Measurements from ENCODE around the gene DELE1. TPM values are rescaled to one million over a fixed set of nuclear protein-coding genes. Genes with fewer than 3 reads are reported as not detected.

DELE1 gene
- total RNA-seq, 1 experiment from 2014 or later, result 35.1 TPM

- Histone ChIP-seq H3K4me1 (ENCODE audit: insufficient read depth, low read length, poor library complexity, severe bottlenecking) (no peaks in the 10 kb centered on the region), H3K4me3 (ENCODE audit: low read depth, low read length, poor library complexity, severe bottlenecking) (no peak overlapping the region), H3K9me3 (ENCODE audit: low read depth, low read length, poor library complexity, severe bottlenecking) (no peaks in the 10 kb centered on the region), H3K27me3 (replicated peaks; ENCODE audit: insufficient read depth, low read depth, low read length, poor library complexity) (no peaks in the 10 kb centered on the region), H3K36me3 (ENCODE audit: insufficient read depth, low read length, poor library complexity, severe bottlenecking) (peaks cover 48% of the 10 kb centered on the region), H3K27ac (ENCODE audit: low read depth, low read length, poor library complexity, severe bottlenecking) (no peak overlapping the region)
- POLR2A ChIA-PET (ENCODE audit: low non-redundant PET), result no interaction called here
- CTCF ChIA-PET, result interaction anchor here (0.8 to 1.2 kb wide), 2 partner anchors 23 to 64 kb away, joined by 3 to 6 read pairs; partner anchors contain the start of gene GNPDA1
- no peak for DNase-seq (ENCODE audit: low spot score)
- intact Hi-C loops (cut with micrococcal nuclease; ENCODE audit: unreplicated experiment), result loop anchor here (5.0 to 10.0 kb wide), 2 partner anchors 555 to 708 kb away; no protein-coding TSS in a partner anchor
- no peak for TF ChIP-seq EZH2 (IDR thresholded peaks at IDR 0.05; ENCODE audit: borderline replicate concordance, low read depth, low read length, poor library complexity, severe bottlenecking)
- no peak for TF ChIP-seq CTCF (conservative IDR thresholded peaks at IDR 0.05; ENCODE audit: low read depth, low read length)
- no TSS peak for BruUV-seq (replicated peaks)
These were observed 66.0 kb downstream of the DELE1 start for GRCh38 chr5:141989720-141990119.

Other genes with a start within 250 kb of the DELE1 start
- 4.1 and 4.6 TPM in 2 replicates for gene ARAP3, start 241.6 kb upstream of the DELE1 start, total RNA-seq (2021)
- gene PCDH1, start 45.5 kb upstream of the DELE1 start, total RNA-seq (2021), result 0.45 and 0.61 TPM in 2 replicates
- 0.57 and 0.75 TPM in 2 replicates for gene PCDH12, start 34.3 kb downstream of the DELE1 start, total RNA-seq (2021)
- 59.2 and 67.1 TPM in 2 replicates for gene RNF14, start 45.2 kb downstream of the DELE1 start, total RNA-seq (2021)
- 46.7 and 52.4 TPM in 2 replicates for gene GNPDA1, start 89.2 kb downstream of the DELE1 start, total RNA-seq (2021)
- 47.6 and 49.3 TPM in 2 replicates for gene NDFIP1, start 184.9 kb downstream of the DELE1 start, total RNA-seq (2021)